Measurements from ENCODE around the gene TCP11X2. TPM values are rescaled to one million over a fixed set of nuclear protein-coding genes. Genes with fewer than 3 reads are reported as not detected.
"Not testable (repeated sequence)": the region's sequence is repeated elsewhere in the genome, so short reads cannot be mapped to it uniquely, and the experiment has no call there.

Gene TCP11X2
- under 1 TPM; 0.39 to 0.40 TPM for total RNA-seq
- under 1 TPM; 0.43 to 0.74 TPM for polyA plus RNA-seq (ENCODE audit: insufficient read length in 2 of 2)
- long read RNA-seq, donor 1, result 0 reads
- long read RNA-seq, donor 2, result 0 reads
- long read RNA-seq, donor 3, result 0 reads
- long read RNA-seq, donor 4, result 0 reads

DNA sequence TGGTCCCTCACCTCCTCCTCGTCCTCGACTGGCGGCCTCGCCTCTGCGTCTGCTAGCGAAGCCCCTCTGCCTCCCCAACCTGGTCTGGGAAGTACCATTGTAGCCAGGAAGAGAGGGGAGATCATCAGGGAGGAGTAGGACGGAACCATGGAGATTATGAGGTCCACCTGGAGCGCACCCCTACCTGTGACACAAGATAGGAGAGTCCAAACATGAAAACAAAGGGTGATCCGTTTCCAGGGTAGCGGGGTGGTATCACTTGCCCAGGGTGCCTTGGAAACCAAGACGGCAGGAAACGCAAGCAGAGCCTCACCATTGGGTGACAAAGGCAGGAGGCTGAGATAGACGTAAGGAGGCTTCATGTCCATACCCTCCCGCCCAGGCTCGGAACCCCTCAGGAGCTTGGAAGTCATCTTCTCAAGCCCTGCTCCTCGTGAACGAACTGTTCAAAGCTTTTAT lies at the start of gene TCP11X2:
Gene TCP11X2 (minus strand): TSS at position 51 of the 459 bp plus-strand sequence.
- H3K9me3 ChIP-seq (ENCODE audit: control insufficient read depth, insufficient read depth, low read length); H3K27ac ChIP-seq (ENCODE audit: low read depth, low read length); H3K36me3 ChIP-seq (ENCODE audit: control insufficient read depth, insufficient read depth, low read length); H3K4me3 ChIP-seq (ENCODE audit: low read depth, low read length); DNase-seq (ENCODE audit: low read depth in 4 of 6, low spot score in 6 of 6); H3K27me3 ChIP-seq (ENCODE audit: control insufficient read depth, insufficient read depth, low read length); H3K4me1 ChIP-seq (ENCODE audit: control insufficient read depth, insufficient read depth, low read length): not testable (repeated sequence)
- no CpG with 5 or more reads among the region's 17 CpGs for WGBS (ENCODE audit: insufficient coverage)

DNA sequence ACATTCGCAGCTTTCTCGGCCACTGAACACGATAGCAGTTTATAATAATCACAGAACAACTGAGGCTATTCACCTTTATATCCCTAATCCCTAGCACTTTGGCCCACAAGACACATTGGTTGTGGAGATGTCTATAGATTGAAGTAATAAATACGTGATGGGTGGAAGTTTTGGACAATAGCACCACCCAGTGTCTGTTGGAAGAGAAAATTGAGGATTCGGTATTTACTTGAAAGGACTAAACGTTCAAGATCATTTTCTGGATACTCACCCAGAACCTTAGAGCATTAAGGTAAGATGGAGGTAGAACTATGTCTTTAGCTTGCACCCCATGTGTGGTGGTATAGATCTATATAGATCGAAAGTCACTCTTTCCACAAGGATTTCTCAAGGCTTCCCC lies 45.7 kb upstream of the TCP11X2 start:
- no peaks in the 10 kb centered on the region for H3K9me3 ChIP-seq (ENCODE audit: control insufficient read depth, insufficient read depth, low read length)
- H3K27ac ChIP-seq (ENCODE audit: low read depth, low read length), result no peak overlapping the region
- peaks cover 5% of the 10 kb centered on the region for H3K4me1 ChIP-seq (ENCODE audit: control insufficient read depth, insufficient read depth, low read length)
- DNase-seq (ENCODE audit: low read depth in 4 of 6, low spot score in 6 of 6), result peak in 3 of 6 donors; percentile 1 to 73 (median 21)
- no CpG with 5 or more reads among the region's 7 CpGs for WGBS (ENCODE audit: insufficient coverage)
- no peaks in the 10 kb centered on the region for H3K36me3 ChIP-seq (ENCODE audit: control insufficient read depth, insufficient read depth, low read length)
- H3K27me3 ChIP-seq (ENCODE audit: control insufficient read depth, insufficient read depth, low read length), result no peaks in the 10 kb centered on the region
- no peak overlapping the region for H3K4me3 ChIP-seq (ENCODE audit: low read depth, low read length)

DNA sequence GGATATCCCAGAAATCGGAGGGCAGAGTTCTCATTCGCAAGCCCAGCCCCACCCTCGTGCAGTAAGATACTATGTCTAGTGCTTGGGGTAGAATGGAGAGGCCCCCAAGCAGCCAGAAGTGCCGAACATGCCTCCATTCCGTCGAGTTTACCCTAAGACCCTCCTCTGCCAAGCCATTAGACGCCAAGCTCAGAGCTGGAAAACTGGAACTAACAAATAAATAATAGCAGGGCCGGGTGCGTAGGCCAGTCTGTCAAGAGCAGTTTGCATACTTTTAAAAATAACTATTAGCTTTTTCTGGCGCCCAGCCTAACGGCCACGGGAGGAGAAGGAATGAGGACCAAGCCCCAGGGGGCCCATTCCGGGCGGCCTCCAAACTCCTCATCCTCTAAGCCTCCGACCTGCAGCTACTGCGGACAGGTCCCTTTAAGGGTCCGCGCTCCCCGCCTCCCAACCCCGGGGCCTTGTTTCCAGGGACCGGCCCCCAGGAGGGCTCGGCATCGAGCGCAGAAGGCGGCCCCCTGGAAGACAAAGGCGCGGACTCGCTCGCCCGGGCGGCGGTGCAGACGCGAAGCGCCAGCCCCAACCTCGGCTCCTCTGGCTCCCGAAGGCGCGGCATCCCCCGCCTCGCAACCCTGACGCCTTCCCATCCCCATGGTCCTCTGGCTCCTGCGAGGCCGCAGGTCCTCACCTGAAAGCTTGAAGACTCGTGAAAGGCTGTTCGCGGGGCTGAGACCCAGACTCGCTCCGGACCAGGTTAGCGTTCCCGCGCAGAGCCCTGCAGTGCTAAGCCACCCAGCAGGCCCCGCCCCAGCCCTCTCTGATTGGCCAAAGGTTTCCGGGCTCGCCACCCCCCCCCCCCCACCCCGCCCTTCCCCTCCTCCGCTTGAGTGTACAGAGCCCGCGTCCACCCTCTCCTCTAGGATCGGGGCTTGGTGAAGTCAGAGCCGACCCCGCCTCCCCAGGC lies 44.6 kb upstream of the TCP11X2 start, which contains the start of gene TMSB15A:
Gene TMSB15A (minus strand): TSS at position 765 of the 967 bp plus-strand sequence.
- DNase-seq (ENCODE audit: low read depth in 4 of 6, low spot score in 6 of 6), result peak in 5 of 6 donors; percentile 15 to 93 (median 47)
- Histone ChIP-seq H3K27ac (ENCODE audit: low read depth, low read length) (no peak within 1 kb of the TSS), H3K9me3 (ENCODE audit: control insufficient read depth, insufficient read depth, low read length) (no peaks in the 10 kb centered on the region), H3K4me3 (ENCODE audit: low read depth, low read length) (peak within 1 kb of the TSS; percentile 48), H3K4me1 (ENCODE audit: control insufficient read depth, insufficient read depth, low read length) (peaks cover 5% of the 10 kb centered on the region), H3K27me3 (ENCODE audit: control insufficient read depth, insufficient read depth, low read length) (peaks cover 4% of the 10 kb centered on the region), H3K36me3 (ENCODE audit: control insufficient read depth, insufficient read depth, low read length) (no peaks in the 10 kb centered on the region)
- WGBS (ENCODE audit: insufficient coverage), result 30% methylated on average over 55 of the region's 62 CpGs

DNA sequence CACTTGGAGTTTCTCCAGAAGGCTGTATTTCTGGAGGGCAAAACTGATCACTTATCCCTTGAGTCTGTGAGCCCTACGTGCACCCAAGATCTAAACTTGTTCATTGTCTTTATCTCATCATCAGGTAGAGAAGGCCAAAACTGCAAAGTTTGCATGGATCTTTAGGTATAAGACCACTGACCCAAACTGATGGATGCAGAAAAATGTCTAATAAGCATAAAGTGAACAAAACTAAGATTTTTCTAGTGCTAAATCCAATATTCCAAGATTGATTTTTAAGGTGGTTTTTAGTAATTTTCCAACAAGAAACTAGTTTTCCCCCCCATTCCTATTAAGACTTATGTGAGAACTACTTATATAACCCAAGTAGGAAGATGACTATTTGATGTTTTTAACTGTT lies 42.9 kb upstream of the TCP11X2 start:
- no peaks in the 10 kb centered on the region for H3K9me3 ChIP-seq (ENCODE audit: control insufficient read depth, insufficient read depth, low read length)
- no peak overlapping the region for H3K27ac ChIP-seq (ENCODE audit: low read depth, low read length)
- 80% methylated on average over 1 of the region's 1 CpG for WGBS (ENCODE audit: insufficient coverage)
- no peak for DNase-seq (ENCODE audit: low read depth in 4 of 6, low spot score in 6 of 6)
- peaks cover 5% of the 10 kb centered on the region for H3K4me1 ChIP-seq (ENCODE audit: control insufficient read depth, insufficient read depth, low read length)
- no peak overlapping the region for H3K4me3 ChIP-seq (ENCODE audit: low read depth, low read length)
- H3K36me3 ChIP-seq (ENCODE audit: control insufficient read depth, insufficient read depth, low read length), result no peaks in the 10 kb centered on the region
- H3K27me3 ChIP-seq (ENCODE audit: control insufficient read depth, insufficient read depth, low read length), result peaks cover 4% of the 10 kb centered on the region

DNA sequence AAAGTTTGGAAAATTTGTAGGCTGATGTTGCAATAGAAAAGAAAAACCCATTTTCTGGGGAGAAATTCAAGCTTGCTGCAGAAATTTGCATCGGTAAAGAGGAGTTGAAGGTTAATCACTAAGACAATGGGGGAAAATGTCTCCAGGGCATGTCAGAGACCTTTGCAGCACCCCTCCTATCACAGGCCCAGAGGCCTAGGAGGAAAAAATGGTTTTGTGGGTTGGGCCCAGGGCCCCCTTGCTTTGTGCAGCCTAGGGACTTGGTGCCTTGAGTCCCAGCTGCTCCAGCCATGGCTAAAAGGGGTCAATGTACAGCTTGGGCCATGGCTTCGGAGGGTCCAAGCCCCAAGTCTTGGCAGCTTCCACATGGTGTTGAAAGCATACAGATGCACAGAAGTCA lies 27.1 kb upstream of the TCP11X2 start:
- DNase-seq (ENCODE audit: low read depth in 4 of 6, low spot score in 6 of 6), result no peak
- peaks cover 4% of the 10 kb centered on the region for H3K9me3 ChIP-seq (ENCODE audit: control insufficient read depth, insufficient read depth, low read length)
- H3K27ac ChIP-seq (ENCODE audit: low read depth, low read length), result no peak overlapping the region
- WGBS (ENCODE audit: insufficient coverage), result 77% methylated on average over 1 of the region's 2 CpGs
- no peaks in the 10 kb centered on the region for H3K4me1 ChIP-seq (ENCODE audit: control insufficient read depth, insufficient read depth, low read length)
- H3K27me3 ChIP-seq (ENCODE audit: control insufficient read depth, insufficient read depth, low read length), result peaks cover 6% of the 10 kb centered on the region
- no peak overlapping the region for H3K4me3 ChIP-seq (ENCODE audit: low read depth, low read length)
- no peaks in the 10 kb centered on the region for H3K36me3 ChIP-seq (ENCODE audit: control insufficient read depth, insufficient read depth, low read length)

DNA sequence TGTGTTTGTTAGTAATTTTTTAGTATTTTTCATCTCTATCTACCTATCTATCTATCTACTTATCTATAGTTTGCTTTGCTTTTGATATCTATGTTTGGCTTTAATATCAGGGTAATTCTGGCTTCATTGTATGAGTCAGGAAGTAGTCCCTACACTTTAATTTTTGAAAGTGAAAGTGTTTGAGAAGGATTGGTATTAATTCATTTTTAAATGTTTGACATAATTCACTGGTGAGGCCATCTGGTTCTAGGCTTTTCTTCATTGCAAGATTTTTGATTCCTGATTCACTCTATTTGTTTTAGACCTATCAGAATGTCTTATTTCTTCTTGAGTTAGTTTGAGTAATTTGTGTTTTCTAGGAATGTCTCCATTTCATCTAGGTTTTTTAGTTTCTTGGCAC lies 20.2 kb upstream of the TCP11X2 start:
- Histone ChIP-seq H3K27me3 (ENCODE audit: control insufficient read depth, insufficient read depth, low read length) (peaks cover 8% of the 10 kb centered on the region), H3K9me3 (ENCODE audit: control insufficient read depth, insufficient read depth, low read length) (no peaks in the 10 kb centered on the region), H3K4me1 (ENCODE audit: control insufficient read depth, insufficient read depth, low read length) (no peaks in the 10 kb centered on the region), H3K4me3 (ENCODE audit: low read depth, low read length) (no peak overlapping the region), H3K27ac (ENCODE audit: low read depth, low read length) (no peak overlapping the region), H3K36me3 (ENCODE audit: control insufficient read depth, insufficient read depth, low read length) (no peaks in the 10 kb centered on the region)
- no peak for DNase-seq (ENCODE audit: low read depth in 4 of 6, low spot score in 6 of 6)

DNA sequence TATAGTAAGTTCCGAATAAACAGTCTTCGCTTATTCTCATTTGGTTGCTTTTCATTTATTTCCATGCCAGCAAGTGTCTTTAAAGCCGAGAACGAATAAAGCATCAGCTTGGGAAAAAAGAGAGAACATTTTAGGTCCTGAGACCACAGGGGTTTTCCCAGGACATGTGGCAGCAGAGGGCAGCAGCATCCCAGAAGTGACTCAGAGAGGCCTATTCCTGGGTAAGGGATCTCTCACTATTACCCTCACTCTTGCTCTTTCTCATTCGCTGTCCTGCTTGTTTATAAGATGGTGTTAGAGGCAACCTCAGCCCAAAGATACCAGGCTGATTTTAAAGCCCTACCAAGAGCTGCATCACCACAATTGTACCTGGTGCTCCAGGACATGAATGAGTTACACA lies 7.2 kb upstream of the TCP11X2 start:
- H3K27me3 ChIP-seq (ENCODE audit: control insufficient read depth, insufficient read depth, low read length), result not testable (repeated sequence)
- no CpG with 5 or more reads among the region's 5 CpGs for WGBS (ENCODE audit: insufficient coverage)

DNA sequence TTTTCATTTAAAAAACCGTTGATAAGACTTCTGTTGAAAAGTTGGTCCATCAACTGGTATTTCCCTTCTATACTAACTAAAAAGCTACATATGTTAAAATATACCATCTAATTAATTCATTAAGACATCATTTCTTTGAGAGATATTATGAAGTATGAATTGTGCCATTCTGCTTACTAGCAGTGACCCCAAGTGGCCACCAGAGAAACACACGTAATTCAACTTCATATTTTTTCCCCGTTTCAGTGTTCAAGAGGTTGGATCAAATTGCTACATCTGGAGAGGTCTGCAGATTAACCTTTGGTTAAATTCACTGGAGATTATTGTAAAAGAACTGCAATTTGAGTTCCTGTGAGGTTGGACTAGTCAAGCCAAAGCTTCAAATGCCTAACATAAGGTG lies 1.4 kb downstream of the TCP11X2 start:
- H3K4me1 ChIP-seq (ENCODE audit: control insufficient read depth, insufficient read depth, low read length); H3K9me3 ChIP-seq (ENCODE audit: control insufficient read depth, insufficient read depth, low read length); H3K27me3 ChIP-seq (ENCODE audit: control insufficient read depth, insufficient read depth, low read length); H3K36me3 ChIP-seq (ENCODE audit: control insufficient read depth, insufficient read depth, low read length); H3K4me3 ChIP-seq (ENCODE audit: low read depth, low read length); DNase-seq (ENCODE audit: low read depth in 4 of 6, low spot score in 6 of 6); H3K27ac ChIP-seq (ENCODE audit: low read depth, low read length): not testable (repeated sequence)
- WGBS (ENCODE audit: insufficient coverage), result no CpG with 5 or more reads among the region's 3 CpGs

More for the DNA sequence above, 7.2 kb upstream of the TCP11X2 start:
- H3K36me3 ChIP-seq (ENCODE audit: control insufficient read depth, insufficient read depth, low read length); H3K9me3 ChIP-seq (ENCODE audit: control insufficient read depth, insufficient read depth, low read length); H3K4me3 ChIP-seq (ENCODE audit: low read depth, low read length); H3K27ac ChIP-seq (ENCODE audit: low read depth, low read length); DNase-seq (ENCODE audit: low read depth in 4 of 6, low spot score in 6 of 6); H3K4me1 ChIP-seq (ENCODE audit: control insufficient read depth, insufficient read depth, low read length): not testable (repeated sequence)

DNA sequence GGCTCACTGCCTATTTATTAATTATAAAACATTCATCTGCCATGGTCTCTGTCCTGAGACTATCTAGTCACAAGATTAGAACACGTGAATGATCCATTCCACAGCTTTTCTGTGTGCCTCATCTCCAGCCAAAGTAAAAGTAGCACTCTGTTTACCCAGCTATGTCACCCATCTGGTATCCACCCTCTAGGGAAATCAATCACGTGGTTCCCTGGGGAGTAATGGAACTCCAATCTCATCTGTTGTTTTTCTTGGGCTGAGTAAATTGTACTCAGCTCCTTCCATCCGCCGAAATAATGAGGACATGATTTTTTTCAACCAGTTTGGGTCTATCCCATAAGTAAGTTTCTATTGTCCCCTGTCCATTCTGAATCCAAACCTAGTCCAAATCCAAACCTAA lies 13.0 kb downstream of the TCP11X2 start:
- not testable (repeated sequence) for H3K9me3 ChIP-seq (ENCODE audit: control insufficient read depth, insufficient read depth, low read length); H3K36me3 ChIP-seq (ENCODE audit: control insufficient read depth, insufficient read depth, low read length); H3K27me3 ChIP-seq (ENCODE audit: control insufficient read depth, insufficient read depth, low read length); H3K4me3 ChIP-seq (ENCODE audit: low read depth, low read length); H3K4me1 ChIP-seq (ENCODE audit: control insufficient read depth, insufficient read depth, low read length); H3K27ac ChIP-seq (ENCODE audit: low read depth, low read length); DNase-seq (ENCODE audit: low read depth in 4 of 6, low spot score in 6 of 6)
- WGBS (ENCODE audit: insufficient coverage), result no CpG with 5 or more reads among the region's 4 CpGs

DNA sequence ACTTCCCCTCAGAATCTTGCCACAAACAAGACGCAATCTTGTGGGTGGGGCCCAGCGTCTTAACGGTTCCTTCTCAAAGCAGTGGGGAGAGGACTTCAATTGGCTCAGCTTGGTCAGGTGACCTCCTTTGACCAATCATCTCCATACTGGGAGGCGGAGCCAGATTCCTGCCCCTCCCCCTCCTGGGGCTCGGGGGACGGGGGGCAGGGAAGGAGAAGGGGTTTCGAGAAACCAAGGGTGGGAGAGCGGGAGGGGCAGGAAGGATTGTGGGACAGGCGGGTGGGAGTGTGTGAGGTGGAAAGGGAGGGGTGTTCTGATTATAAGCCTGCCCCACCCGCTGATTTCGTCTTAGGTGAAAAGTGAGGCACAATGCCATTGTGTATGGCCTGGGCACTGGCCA lies 31.7 kb downstream of the TCP11X2 start, which contains the start of gene NXF2B:
Gene NXF2B (minus strand): TSS at position 101 of the 400 bp plus-strand sequence. CDS start 59,972 bp downstream, outside the sequence.
- not testable (repeated sequence) for H3K27me3 ChIP-seq (ENCODE audit: control insufficient read depth, insufficient read depth, low read length); H3K4me1 ChIP-seq (ENCODE audit: control insufficient read depth, insufficient read depth, low read length); H3K9me3 ChIP-seq (ENCODE audit: control insufficient read depth, insufficient read depth, low read length); H3K4me3 ChIP-seq (ENCODE audit: low read depth, low read length); H3K27ac ChIP-seq (ENCODE audit: low read depth, low read length); H3K36me3 ChIP-seq (ENCODE audit: control insufficient read depth, insufficient read depth, low read length); DNase-seq (ENCODE audit: low read depth in 4 of 6, low spot score in 6 of 6)
- no CpG with 5 or more reads among the region's 11 CpGs for WGBS (ENCODE audit: insufficient coverage)
